Measurements from ENCODE around the gene TCF15.

GRCh38 chr20:615514-615913 is 5.4 kb upstream of the TCF15 start:
- TF ChIP-seq POLR2AphosphoS5 (IDR thresholded peaks at IDR 0.05) (no peak), CTCF (IDR thresholded peaks at IDR 0.05) (no peak), EP300 (IDR thresholded peaks at IDR 0.05) (no peak), POLR2A (IDR thresholded peaks at IDR 0.05) (no peak)

Measured in upper lobe of left lung (tissue), 4 donors.